Measurements from ENCODE around the gene MRPL27. TPM values are rescaled to one million over a fixed set of nuclear protein-coding genes. Genes with fewer than 3 reads are reported as not detected.

The MRPL27 gene
- total and polyA plus RNA-seq, 4 experiments from 2014 or later, result 30.0 to 55.8 (median 35.6) TPM

DNA sequence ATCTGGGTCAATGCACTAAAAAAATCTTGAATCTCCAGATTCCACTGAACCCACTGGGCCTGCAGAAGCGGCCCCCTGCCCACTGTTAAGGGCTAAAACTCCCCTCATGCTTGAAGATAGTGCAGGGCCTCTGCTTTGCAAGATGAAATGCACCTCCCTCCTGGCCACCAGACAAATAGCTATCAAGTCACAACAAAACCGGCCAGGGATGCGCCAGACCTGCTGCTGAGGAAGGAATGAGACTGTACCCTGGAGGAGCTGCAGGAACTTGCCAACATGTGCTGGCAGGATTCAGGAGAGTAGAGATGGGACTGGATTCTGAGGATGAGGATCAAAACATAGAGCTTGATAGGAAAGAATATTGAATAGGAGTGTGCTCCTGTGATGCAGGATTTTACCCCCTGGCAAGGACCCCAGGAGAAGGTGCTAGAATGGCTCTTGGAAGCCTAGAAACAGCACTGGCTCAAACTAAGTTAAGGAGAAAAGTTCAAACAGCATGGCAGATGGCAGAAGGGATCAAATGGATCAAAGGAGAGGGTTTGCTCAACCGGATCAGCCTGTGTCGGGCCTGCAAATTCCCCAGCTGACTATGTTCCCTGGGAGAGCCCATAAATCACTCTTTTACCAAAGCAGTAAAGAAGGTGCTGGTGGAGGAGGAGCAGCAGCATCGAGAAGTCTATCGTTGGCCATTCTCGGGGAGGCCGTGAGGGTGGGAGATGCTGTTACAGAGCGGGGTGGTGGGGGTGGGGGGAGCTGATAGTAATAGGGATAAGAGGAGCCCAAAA lies 54.3 kb downstream of the MRPL27 start:
- Mint-ChIP-seq H3K27ac (peak overlapping the region in 1 of 7 donors; percentile 61), H3K4me3 (no peak overlapping the region), H3K27me3 (peaks cover 0 to 1% of the 10 kb centered on the region in 2 donors), H3K4me1 (no peaks in the 10 kb centered on the region), H3K9me3 (peaks cover 0 to 2% (median 0%) of the 10 kb centered on the region in 8 donors), H3K36me3 (no peaks in the 10 kb centered on the region)
- intact Hi-C loops (cut with micrococcal nuclease), result no loop called here
- POLR2A ChIA-PET (ENCODE audit: partially characterized antibody), result no interaction called here
- no peak for DNase-seq
- CTCF ChIA-PET (ENCODE audit: partially characterized antibody), result no interaction called here
- H3K27ac ChIP-seq (ENCODE audit: low read depth, low read length), result no peak overlapping the region
- no peak overlapping the region for H3K4me3 ChIP-seq (ENCODE audit: low read length in 2 of 2)
- H3K4me1 ChIP-seq (ENCODE audit: insufficient read depth, low read length), result no peaks in the 10 kb centered on the region
- no peaks in the 10 kb centered on the region for H3K36me3 ChIP-seq (ENCODE audit: insufficient read depth, low read length)
- H3K27me3 ChIP-seq (ENCODE audit: insufficient read depth, low read length), result no peaks in the 10 kb centered on the region
- H3K9me3 ChIP-seq (ENCODE audit: control insufficient read depth in 1 of 2, low read length in 2 of 2), result no peaks in the 10 kb centered on the region

Other genes with a start within 250 kb of the MRPL27 start
- gene SAMD14, start 243.0 kb downstream of the MRPL27 start, total RNA-seq, result 1 to 10 TPM; 1.2 to 1.3 TPM
- gene SAMD14, start 243.0 kb downstream of the MRPL27 start, polyA plus RNA-seq, result under 1 TPM; 0.16 to 0.19 TPM
- 10 to 100 TPM; 97.5 to 99.7 TPM for gene PPP1R9B, start 222.5 kb downstream of the MRPL27 start, total RNA-seq
- gene PPP1R9B, start 222.5 kb downstream of the MRPL27 start, polyA plus RNA-seq, result 1 to 10 TPM in 1 of 2 donors, under 1 TPM in 1; 0.48 to 2.2 TPM
- not detected for gene SGCA, start 207.2 kb downstream of the MRPL27 start, total RNA-seq
- not detected for gene SGCA, start 207.2 kb downstream of the MRPL27 start, polyA plus RNA-seq
- 1 to 10 TPM; 1.0 to 1.6 TPM for gene COL1A1, start 171.6 kb downstream of the MRPL27 start, total RNA-seq
- not detected for gene COL1A1, start 171.6 kb downstream of the MRPL27 start, polyA plus RNA-seq
- not detected for gene TMEM92, start 98.7 kb downstream of the MRPL27 start, total RNA-seq
- not detected for gene TMEM92, start 98.7 kb downstream of the MRPL27 start, polyA plus RNA-seq
- gene XYLT2, start 27.1 kb downstream of the MRPL27 start, total RNA-seq, result 10 to 100 TPM; 37.6 to 41.1 TPM
- 10 to 100 TPM in 1 of 2 donors, 1 to 10 TPM in 1; 7.7 to 20.8 TPM for gene XYLT2, start 27.1 kb downstream of the MRPL27 start, polyA plus RNA-seq
- gene EME1, start within 50 bp of the MRPL27 start, total RNA-seq, result under 1 TPM; 0.41 to 0.89 TPM
- gene EME1, start within 50 bp of the MRPL27 start, polyA plus RNA-seq, result under 1 TPM in 1 of 2 donors, not detected in 1; 0.13 TPM
- 10 to 100 TPM; 30.3 to 30.7 TPM for gene LRRC59, start 24.3 kb upstream of the MRPL27 start, total RNA-seq
- 10 to 100 TPM; 17.8 to 23.9 TPM for gene LRRC59, start 24.3 kb upstream of the MRPL27 start, polyA plus RNA-seq
- 10 to 100 TPM; 20.8 to 24.8 TPM for gene ACSF2, start 53.0 kb upstream of the MRPL27 start, total RNA-seq
- gene ACSF2, start 53.0 kb upstream of the MRPL27 start, polyA plus RNA-seq, result 1 to 10 TPM; 1.7 to 2.4 TPM
- gene CHAD, start 95.7 kb upstream of the MRPL27 start, total RNA-seq, result not detected
- gene CHAD, start 95.7 kb upstream of the MRPL27 start, polyA plus RNA-seq, result under 1 TPM in 1 of 2 donors, not detected in 1; 0.64 TPM
- 10 to 100 TPM; 81.1 to 86.0 TPM for gene RSAD1, start 105.7 kb upstream of the MRPL27 start, total RNA-seq
- gene RSAD1, start 105.7 kb upstream of the MRPL27 start, polyA plus RNA-seq, result 10 to 100 TPM; 58.3 to 72.8 TPM
- 1 to 10 TPM; 5.3 to 6.8 TPM for gene MYCBPAP, start 135.3 kb upstream of the MRPL27 start, total RNA-seq
- under 1 TPM in 1 of 2 donors, not detected in 1; 0.24 TPM for gene MYCBPAP, start 135.3 kb upstream of the MRPL27 start, polyA plus RNA-seq
- not detected for gene EPN3, start 159.6 kb upstream of the MRPL27 start, total RNA-seq
- not detected for gene EPN3, start 159.6 kb upstream of the MRPL27 start, polyA plus RNA-seq
- gene SPATA20, start 174.0 kb upstream of the MRPL27 start, total RNA-seq, result 10 to 100 TPM; 13.3 to 14.1 TPM
- gene SPATA20, start 174.0 kb upstream of the MRPL27 start, polyA plus RNA-seq, result 1 to 10 TPM; 5.4 to 7.3 TPM
- not detected for gene CACNA1G, start 187.5 kb upstream of the MRPL27 start, total RNA-seq
- gene CACNA1G, start 187.5 kb upstream of the MRPL27 start, polyA plus RNA-seq, result not detected